ENCODE measurements around the gene CCNL2.
"Not testable (repeated sequence)": the region's sequence is repeated elsewhere in the genome, so short reads cannot be mapped to it uniquely, and the experiment has no call there.

Gene CCNL2

GRCh38 chr1:1371746-1372711 is 27.1 kb downstream of the CCNL2 start:
- DNase-seq = no peak

GRCh38 chr1:1371364-1371745 is 27.8 kb downstream of the CCNL2 start:
- no peak for DNase-seq

- no peak for DNase-seq
Measured at GRCh38 chr1:1370771-1371300, 28.3 kb downstream of the CCNL2 start.

GRCh38 chr1:1370094-1370493 is 29.0 kb downstream of the CCNL2 start:
- DNase-seq = not testable (repeated sequence)

- no peak for DNase-seq
Measured at GRCh38 chr1:1367315-1367714, 31.8 kb downstream of the CCNL2 start.

- no peak for DNase-seq
Measured at GRCh38 chr1:1366699-1367066, 32.5 kb downstream of the CCNL2 start.

- DNase-seq = no peak
Measured at GRCh38 chr1:1365875-1366698, 33.0 kb downstream of the CCNL2 start.

GRCh38 chr1:1364266-1364665 is 34.9 kb downstream of the CCNL2 start:
- no peak for DNase-seq

GRCh38 chr1:1361982-1362423 is 37.1 kb downstream of the CCNL2 start:
- no peak for DNase-seq

- DNase-seq = no peak
Measured at GRCh38 chr1:1361233-1361981, 37.7 kb downstream of the CCNL2 start.

GRCh38 chr1:1360506-1361169 is 38.5 kb downstream of the CCNL2 start:
- DNase-seq = no peak

GRCh38 chr1:1359664-1360468 is 39.3 kb downstream of the CCNL2 start:
- DNase-seq = no peak

GRCh38 chr1:1359308-1359663 is 39.8 kb downstream of the CCNL2 start:
- DNase-seq = no peak

GRCh38 chr1:1358433-1359271 is 40.5 kb downstream of the CCNL2 start, which contains the start of gene MXRA8:
Gene MXRA8 (minus strand): TSS chr1:1358555. CDS start chr1:1358504, 51 bp downstream.
- DNase-seq = no peak

- no peak for DNase-seq
Measured at GRCh38 chr1:1357871-1358432, 41.2 kb downstream of the CCNL2 start.

- DNase-seq = no peak
Measured at GRCh38 chr1:1356796-1357401, 42.2 kb downstream of the CCNL2 start.

- no peak for DNase-seq
Measured at GRCh38 chr1:1356166-1356795, 42.9 kb downstream of the CCNL2 start.

GRCh38 chr1:1355416-1355815 is 43.7 kb downstream of the CCNL2 start:
- DNase-seq = peak; percentile 18
